ENCODE results near the gene GTF3C1. TPM values are rescaled to one million over a fixed set of nuclear protein-coding genes. Genes with fewer than 3 reads are reported as not detected.

Gene GTF3C1
- total RNA-seq, 6 experiments from 2014 or later = 66.6 to 86.1 (median 80.3) TPM

GRCh38 chr16:27595993-27596392, 46.3 kb upstream of the GTF3C1 start:
- H3K27ac Mint-ChIP-seq = peak overlapping the region; percentile 38; the same call in 1 of the 2 replicates
- DNase-seq = no peak
- peaks cover 17% of the 10 kb centered on the region; the same call in 1 of the 2 replicates for H3K4me1 Mint-ChIP-seq (ENCODE audit: low read depth)
- no peaks in the 10 kb centered on the region for H3K36me3 Mint-ChIP-seq (ENCODE audit: low read depth)
- no peak for TF ChIP-seq CTCF (IDR thresholded peaks at IDR 0.05)
- H3K27me3 Mint-ChIP-seq (ENCODE audit: insufficient read depth) = no peaks in the 10 kb centered on the region; the same call in 1 of the 2 replicates
- H3K9me3 Mint-ChIP-seq = no peaks in the 10 kb centered on the region
- no peak overlapping the region for H3K4me3 Mint-ChIP-seq

- DNase-seq = no peak
- H3K27ac Mint-ChIP-seq = no peak overlapping the region
- H3K27me3 Mint-ChIP-seq (ENCODE audit: insufficient read depth) = no peaks in the 10 kb centered on the region; the same call in 1 of the 2 replicates
- no peaks in the 10 kb centered on the region for H3K36me3 Mint-ChIP-seq (ENCODE audit: low read depth)
- no peak for TF ChIP-seq CTCF (IDR thresholded peaks at IDR 0.05)
- no peaks in the 10 kb centered on the region for H3K9me3 Mint-ChIP-seq
- peaks cover 17% of the 10 kb centered on the region; the same call in 1 of the 2 replicates for H3K4me1 Mint-ChIP-seq (ENCODE audit: low read depth)
- no peak overlapping the region for H3K4me3 Mint-ChIP-seq
Observed at GRCh38 chr16:27595475-27595874, 45.8 kb upstream of the GTF3C1 start.

GRCh38 chr16:27591837-27592236, 42.1 kb upstream of the GTF3C1 start:
- Mint-ChIP-seq H3K4me1 (ENCODE audit: low read depth) (peaks cover 17% of the 10 kb centered on the region; the same call in 1 of the 2 replicates), H3K4me3 (no peak overlapping the region), H3K36me3 (ENCODE audit: low read depth) (peaks cover 4% of the 10 kb centered on the region; the same call in 1 of the 2 replicates), H3K9me3 (no peaks in the 10 kb centered on the region), H3K27ac (no peak overlapping the region), H3K27me3 (ENCODE audit: insufficient read depth) (peaks cover 1% of the 10 kb centered on the region)
- TF ChIP-seq CTCF (IDR thresholded peaks at IDR 0.05) = no peak
- DNase-seq = no peak

GRCh38 chr16:27588057-27588456, 38.3 kb upstream of the GTF3C1 start:
- no peak for DNase-seq
- Mint-ChIP-seq H3K4me1 (ENCODE audit: low read depth) (0 out of 2 replicates have a peak, but pooled peaks cover 6% of the 10 kb centered on the region), H3K27ac (no peak overlapping the region), H3K36me3 (ENCODE audit: low read depth) (peaks cover 22% of the 10 kb centered on the region), H3K27me3 (ENCODE audit: insufficient read depth) (peaks cover 1% of the 10 kb centered on the region), H3K9me3 (no peaks in the 10 kb centered on the region), H3K4me3 (no peak overlapping the region)
- no peak for TF ChIP-seq CTCF (IDR thresholded peaks at IDR 0.05)

GRCh38 chr16:27586711-27587110, 37.0 kb upstream of the GTF3C1 start:
- no peak for DNase-seq
- TF ChIP-seq CTCF (IDR thresholded peaks at IDR 0.05) = no peak
- Mint-ChIP-seq H3K27ac (no peak overlapping the region), H3K4me3 (no peak overlapping the region), H3K4me1 (ENCODE audit: low read depth) (0 out of 2 replicates have a peak, but pooled peaks cover 2% of the 10 kb centered on the region), H3K36me3 (ENCODE audit: low read depth) (peaks cover 23% of the 10 kb centered on the region), H3K9me3 (no peaks in the 10 kb centered on the region), H3K27me3 (ENCODE audit: insufficient read depth) (peaks cover 3% of the 10 kb centered on the region)

- peaks cover 4% of the 10 kb centered on the region for H3K4me1 Mint-ChIP-seq (ENCODE audit: low read depth)
- TF ChIP-seq CTCF (IDR thresholded peaks at IDR 0.05) = no peak
- no peak overlapping the region for H3K27ac Mint-ChIP-seq
- DNase-seq = no peak
- H3K27me3 Mint-ChIP-seq (ENCODE audit: insufficient read depth) = peaks cover 3% of the 10 kb centered on the region
- H3K9me3 Mint-ChIP-seq = no peaks in the 10 kb centered on the region
- H3K4me3 Mint-ChIP-seq = no peak overlapping the region
- peaks cover 23% of the 10 kb centered on the region for H3K36me3 Mint-ChIP-seq (ENCODE audit: low read depth)
Observed at GRCh38 chr16:27585200-27585599, 35.5 kb upstream of the GTF3C1 start.
